PC-9 (cell line): ENCODE results near the gene TFAP2A.

Source experiments
- EZH2 ChIP-seq: fragments of 200-600 bp; sonication (generic); IDR thresholded peaks from 2 replicates; pipeline ENCODE4 v1.8.0; 2017; ENCODE audit warnings: antibody characterized with exemption, low read depth
- TF ChIP-seq, protein P1 (sequence below): fragments of 200-600 bp; sonication (generic); conservative IDR thresholded peaks from 2 replicates; pipeline ENCODE4 v1.6.1; 2017; ENCODE audit warnings: mixed run types, antibody characterized with exemption, mild to moderate bottlenecking, moderate library complexity

- TF ChIP-seq, protein P1, sequence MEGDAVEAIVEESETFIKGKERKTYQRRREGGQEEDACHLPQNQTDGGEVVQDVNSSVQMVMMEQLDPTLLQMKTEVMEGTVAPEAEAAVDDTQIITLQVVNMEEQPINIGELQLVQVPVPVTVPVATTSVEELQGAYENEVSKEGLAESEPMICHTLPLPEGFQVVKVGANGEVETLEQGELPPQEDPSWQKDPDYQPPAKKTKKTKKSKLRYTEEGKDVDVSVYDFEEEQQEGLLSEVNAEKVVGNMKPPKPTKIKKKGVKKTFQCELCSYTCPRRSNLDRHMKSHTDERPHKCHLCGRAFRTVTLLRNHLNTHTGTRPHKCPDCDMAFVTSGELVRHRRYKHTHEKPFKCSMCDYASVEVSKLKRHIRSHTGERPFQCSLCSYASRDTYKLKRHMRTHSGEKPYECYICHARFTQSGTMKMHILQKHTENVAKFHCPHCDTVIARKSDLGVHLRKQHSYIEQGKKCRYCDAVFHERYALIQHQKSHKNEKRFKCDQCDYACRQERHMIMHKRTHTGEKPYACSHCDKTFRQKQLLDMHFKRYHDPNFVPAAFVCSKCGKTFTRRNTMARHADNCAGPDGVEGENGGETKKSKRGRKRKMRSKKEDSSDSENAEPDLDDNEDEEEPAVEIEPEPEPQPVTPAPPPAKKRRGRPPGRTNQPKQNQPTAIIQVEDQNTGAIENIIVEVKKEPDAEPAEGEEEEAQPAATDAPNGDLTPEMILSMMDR = no peak
- no peak for TF ChIP-seq EZH2
Measured at GRCh38 chr6:10461850-10462249, 47.0 kb upstream of the TFAP2A start.
